Measurements from ENCODE around the gene SUGCT. TPM values are rescaled to one million over a fixed set of nuclear protein-coding genes. Genes with fewer than 3 reads are reported as not detected.

The SUGCT gene
- total RNA-seq, 2 experiments from 2014 or later = 0.95 to 1.2 TPM

DNA sequence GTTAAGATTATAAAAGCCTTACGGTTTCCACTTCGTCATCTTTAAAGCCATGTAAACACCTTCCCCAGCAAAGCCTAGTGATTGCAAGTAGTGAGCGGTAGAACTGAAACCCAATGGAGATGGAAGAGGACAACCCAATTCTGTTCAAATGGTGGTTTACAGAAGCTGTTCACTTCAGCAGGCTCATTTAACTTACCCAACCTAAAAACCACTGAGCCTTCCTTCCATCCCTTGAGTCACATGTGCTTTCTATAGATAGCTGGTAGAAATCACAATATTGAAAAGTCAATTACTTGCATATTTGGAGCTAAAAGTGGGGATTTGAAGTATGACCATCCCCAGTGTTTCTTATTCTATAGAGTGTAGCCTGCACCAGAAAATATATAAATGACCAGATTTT lies 667.7 kb downstream of the SUGCT start:
- Histone ChIP-seq H3K9me3 (ENCODE audit: control insufficient read depth in 1 of 2, insufficient read depth in 1 of 2, low read length in 2 of 2) (no peaks in the 10 kb centered on the region), H3K4me3 (ENCODE audit: low read length) (no peak overlapping the region), H3K27ac (ENCODE audit: low read depth in 1 of 2, low read length in 2 of 2) (no peak overlapping the region), H3K27me3 (ENCODE audit: control insufficient read depth in 1 of 2, insufficient read depth in 2 of 2, low read length in 2 of 2) (no peaks in the 10 kb centered on the region), H3K36me3 (ENCODE audit: insufficient read depth, low read length) (no peaks in the 10 kb centered on the region), H3K4me1 (ENCODE audit: insufficient read depth, low read length) (no peaks in the 10 kb centered on the region)
- Mint-ChIP-seq H3K9me3 (no peaks in the 10 kb centered on the region), H3K4me3 (no peak overlapping the region), H3K4me1 (ENCODE audit: low read depth) (no peaks in the 10 kb centered on the region), H3K27ac (no peak overlapping the region), H3K36me3 (ENCODE audit: low read depth) (no peaks in the 10 kb centered on the region), H3K27me3 (no peaks in the 10 kb centered on the region)
- ATAC-seq (ENCODE audit: poor library complexity) = no peak
- TF ChIP-seq, protein P1, sequence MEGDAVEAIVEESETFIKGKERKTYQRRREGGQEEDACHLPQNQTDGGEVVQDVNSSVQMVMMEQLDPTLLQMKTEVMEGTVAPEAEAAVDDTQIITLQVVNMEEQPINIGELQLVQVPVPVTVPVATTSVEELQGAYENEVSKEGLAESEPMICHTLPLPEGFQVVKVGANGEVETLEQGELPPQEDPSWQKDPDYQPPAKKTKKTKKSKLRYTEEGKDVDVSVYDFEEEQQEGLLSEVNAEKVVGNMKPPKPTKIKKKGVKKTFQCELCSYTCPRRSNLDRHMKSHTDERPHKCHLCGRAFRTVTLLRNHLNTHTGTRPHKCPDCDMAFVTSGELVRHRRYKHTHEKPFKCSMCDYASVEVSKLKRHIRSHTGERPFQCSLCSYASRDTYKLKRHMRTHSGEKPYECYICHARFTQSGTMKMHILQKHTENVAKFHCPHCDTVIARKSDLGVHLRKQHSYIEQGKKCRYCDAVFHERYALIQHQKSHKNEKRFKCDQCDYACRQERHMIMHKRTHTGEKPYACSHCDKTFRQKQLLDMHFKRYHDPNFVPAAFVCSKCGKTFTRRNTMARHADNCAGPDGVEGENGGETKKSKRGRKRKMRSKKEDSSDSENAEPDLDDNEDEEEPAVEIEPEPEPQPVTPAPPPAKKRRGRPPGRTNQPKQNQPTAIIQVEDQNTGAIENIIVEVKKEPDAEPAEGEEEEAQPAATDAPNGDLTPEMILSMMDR (IDR thresholded peaks at IDR 0.05) = no peak
- ChIA-PET CTCF (no interaction called here), POLR2A (interaction anchor here (0.6 kb wide), 1 partner anchor 36 kb away, joined by 3 read pairs; no protein-coding TSS in a partner anchor)
- no peak for DNase-seq
- intact Hi-C loops (cut with DNase I, micrococcal nuclease) = no loop called here

DNA sequence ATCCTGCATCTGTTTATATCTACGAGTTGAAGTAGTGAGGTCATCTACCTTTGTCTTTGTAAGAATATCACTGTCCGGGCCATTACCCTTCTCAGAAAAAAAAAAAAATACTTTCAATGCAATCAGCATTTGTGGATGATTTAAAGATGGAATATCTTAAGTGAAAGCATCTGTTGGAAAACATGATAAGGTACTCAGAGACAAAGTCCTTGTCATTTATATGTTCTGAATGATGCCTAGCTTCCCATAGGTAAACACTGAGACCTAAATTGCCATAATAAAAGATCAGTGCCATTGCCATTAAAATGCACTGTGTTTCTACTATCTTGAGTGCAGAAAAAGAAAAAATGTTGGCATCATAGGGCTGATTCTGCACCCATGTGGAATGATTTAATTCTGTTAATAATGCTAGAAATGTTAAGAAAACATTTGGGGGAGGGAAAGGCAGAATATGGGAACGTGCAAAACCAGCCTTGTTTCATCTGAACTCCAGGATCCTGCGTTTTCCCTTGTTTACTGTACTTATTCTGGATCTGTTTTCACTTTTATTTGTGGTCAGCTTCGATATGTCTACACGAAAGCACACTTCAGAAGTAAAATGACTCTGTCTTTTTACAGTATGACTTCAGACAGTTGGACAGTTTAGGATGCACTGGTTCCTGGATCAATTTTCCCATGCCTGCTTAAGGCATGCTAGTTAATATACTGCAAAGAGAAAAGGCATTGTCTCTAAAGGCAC lies 669.8 kb downstream of the SUGCT start:
- POLR2A ChIA-PET = no interaction called here
- ATAC-seq (ENCODE audit: poor library complexity) = no peak
- Mint-ChIP-seq H3K27me3 (no peaks in the 10 kb centered on the region), H3K4me3 (no peak overlapping the region), H3K27ac (no peak overlapping the region), H3K4me1 (ENCODE audit: low read depth) (no peaks in the 10 kb centered on the region), H3K36me3 (ENCODE audit: low read depth) (no peaks in the 10 kb centered on the region), H3K9me3 (no peaks in the 10 kb centered on the region)
- H3K4me1 ChIP-seq (ENCODE audit: insufficient read depth, low read length) = no peaks in the 10 kb centered on the region
- H3K36me3 ChIP-seq (ENCODE audit: insufficient read depth, low read length) = no peaks in the 10 kb centered on the region
- H3K27me3 ChIP-seq (ENCODE audit: control insufficient read depth in 1 of 2, insufficient read depth in 2 of 2, low read length in 2 of 2) = no peaks in the 10 kb centered on the region
- DNase-seq = no peak
- TF ChIP-seq, protein P1 (IDR thresholded peaks at IDR 0.05) = no peak
- H3K27ac ChIP-seq (ENCODE audit: low read depth in 1 of 2, low read length in 2 of 2) = no peak overlapping the region
- no peak overlapping the region for H3K4me3 ChIP-seq (ENCODE audit: low read length)
- intact Hi-C loops (cut with DNase I, micrococcal nuclease) = no loop called here
- no peaks in the 10 kb centered on the region for H3K9me3 ChIP-seq (ENCODE audit: control insufficient read depth in 1 of 2, insufficient read depth in 1 of 2, low read length in 2 of 2)
- CTCF ChIA-PET = no interaction called here

DNA sequence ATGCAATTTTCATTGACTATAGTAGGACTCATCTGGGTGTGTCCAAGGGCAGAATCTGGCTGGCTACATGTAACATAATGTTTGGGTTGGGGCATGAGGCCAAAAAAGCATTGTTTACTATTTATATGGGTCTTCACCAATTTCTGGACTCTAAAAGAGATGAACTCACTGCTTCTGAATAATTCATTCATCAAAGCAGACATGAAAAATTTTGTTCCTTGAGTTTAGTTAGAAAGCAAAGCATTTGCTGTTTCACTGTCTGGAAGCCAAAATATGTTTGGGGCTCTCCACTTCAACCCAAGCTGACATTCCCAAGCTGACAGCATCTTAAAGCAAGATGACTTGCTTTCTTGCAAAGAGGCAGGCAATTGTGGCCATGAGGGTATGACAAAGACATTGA lies 670.6 kb downstream of the SUGCT start:
- no peak for ATAC-seq (ENCODE audit: poor library complexity)
- no peaks in the 10 kb centered on the region for H3K27me3 ChIP-seq (ENCODE audit: control insufficient read depth in 1 of 2, insufficient read depth in 2 of 2, low read length in 2 of 2)
- H3K9me3 Mint-ChIP-seq = no peaks in the 10 kb centered on the region
- TF ChIP-seq, protein P1 (IDR thresholded peaks at IDR 0.05) = no peak
- H3K27ac ChIP-seq (ENCODE audit: low read depth in 1 of 2, low read length in 2 of 2) = no peak overlapping the region
- H3K4me1 ChIP-seq (ENCODE audit: insufficient read depth, low read length) = no peaks in the 10 kb centered on the region
- no peaks in the 10 kb centered on the region for H3K36me3 ChIP-seq (ENCODE audit: insufficient read depth, low read length)
- DNase-seq = no peak
- H3K27ac Mint-ChIP-seq = no peak overlapping the region
- intact Hi-C loops (cut with DNase I, micrococcal nuclease) = no loop called here
- CTCF ChIA-PET = no interaction called here
- no peaks in the 10 kb centered on the region for H3K4me1 Mint-ChIP-seq (ENCODE audit: low read depth)
- no peaks in the 10 kb centered on the region for H3K36me3 Mint-ChIP-seq (ENCODE audit: low read depth)
- H3K27me3 Mint-ChIP-seq = no peaks in the 10 kb centered on the region
- no peaks in the 10 kb centered on the region for H3K9me3 ChIP-seq (ENCODE audit: control insufficient read depth in 1 of 2, insufficient read depth in 1 of 2, low read length in 2 of 2)
- POLR2A ChIA-PET = no interaction called here
- H3K4me3 ChIP-seq (ENCODE audit: low read length) = no peak overlapping the region
- no peak overlapping the region for H3K4me3 Mint-ChIP-seq
